Bronchial epithelial cell (primary cell): Measurements from ENCODE around the gene CD2AP. TPM values are rescaled to one million over a fixed set of nuclear protein-coding genes. Genes with fewer than 3 reads are reported as not detected.
A peak's percentile ranks its signal among the peaks of the same experiment; 100 is the strongest.
"Not testable (repeated sequence)": the region's sequence is repeated elsewhere in the genome, so short reads cannot be mapped to it uniquely, and the experiment has no call there.

Source experiments
- DNase-seq: peaks from one replicate; pipeline ENCODE4 v3.0.0-alpha.2; 2010; ENCODE audit warnings: low read depth
- FAIRE-seq: peaks from 2 replicates; lab custom pipeline; 2011; peaks lifted over from hg19 to GRCh38; lab: Jason Lieb, UNC
- H3K27me3 ChIP-seq: 2 replicates; pipeline ENCODE4 v1.5.1; 2011; ENCODE audit warnings: low read length; ENCODE audit not compliant: control insufficient read depth, insufficient read depth
- H3K36me3 ChIP-seq: 2 replicates; pipeline ENCODE4 v1.5.1; 2011; ENCODE audit warnings: low read length; ENCODE audit not compliant: control insufficient read depth, insufficient read depth
- H3K4me3 ChIP-seq: 2 replicates; pipeline ENCODE4 v1.5.1; 2011; ENCODE audit warnings: mild to moderate bottlenecking, low read depth, low read length, control low read depth
- CTCF ChIP-seq: IDR thresholded peaks from 2 replicates; pipeline ENCODE4 v1.5.1; 2011; ENCODE audit warnings: mild to moderate bottlenecking, moderate library complexity, low read length, control low read depth, inconsistent platforms; ENCODE audit not compliant: insufficient read depth, severe bottlenecking
- total RNA-seq: library from RNA; depleted of rRNA; stranded (reverse); fragments of >200 nt; gene quantifications from 2 replicates; pipeline ENCODE4 v1.2.1, GENCODE V29; 2014

CD2AP gene
- total RNA-seq, 1 donor from 2014 or later = 24.0 TPM

DNA sequence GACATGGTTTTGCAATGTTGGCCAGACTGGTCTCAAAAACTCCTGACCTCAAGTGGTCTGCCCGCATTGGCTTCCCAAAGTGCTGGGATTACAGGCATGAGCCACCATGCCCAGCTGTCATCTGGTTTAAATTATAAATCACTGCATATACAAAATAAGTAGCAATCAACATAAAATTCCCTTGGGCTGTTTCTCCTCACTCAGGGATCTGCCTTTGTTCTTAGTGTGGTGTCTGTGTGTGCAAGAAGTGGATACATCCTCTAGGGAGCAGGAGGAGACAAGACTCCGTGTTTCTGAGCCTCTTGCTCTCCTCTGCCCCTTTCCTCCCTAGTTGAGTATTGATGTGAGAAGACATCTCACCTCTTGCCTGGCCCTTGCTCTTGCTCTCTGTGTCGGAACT, 155.6 kb downstream of the CD2AP start:
- TF ChIP-seq CTCF = peak; percentile 51
- no peaks in the 10 kb centered on the region for H3K27me3 ChIP-seq
- H3K36me3 ChIP-seq = no peaks in the 10 kb centered on the region
- peak; percentile 54 for DNase-seq
- H3K4me3 ChIP-seq = no peak overlapping the region
- FAIRE-seq = peak; percentile 79

GRCh38 chr6:47634210-47635047, 156.8 kb downstream of the CD2AP start:
- Histone ChIP-seq H3K4me3 (no peak overlapping the region), H3K27me3 (no peaks in the 10 kb centered on the region), H3K36me3 (no peaks in the 10 kb centered on the region)
- FAIRE-seq (no peak), DNase-seq (no peak)
- no peak for TF ChIP-seq CTCF

- TF ChIP-seq CTCF = no peak
- no peaks in the 10 kb centered on the region for H3K27me3 ChIP-seq
- no peak overlapping the region for H3K4me3 ChIP-seq
- FAIRE-seq (peak; percentile 66), DNase-seq (no peak)
- no peaks in the 10 kb centered on the region for H3K36me3 ChIP-seq
These were observed 169.1 kb downstream of the CD2AP start for GRCh38 chr6:47646689-47647088.

DNA sequence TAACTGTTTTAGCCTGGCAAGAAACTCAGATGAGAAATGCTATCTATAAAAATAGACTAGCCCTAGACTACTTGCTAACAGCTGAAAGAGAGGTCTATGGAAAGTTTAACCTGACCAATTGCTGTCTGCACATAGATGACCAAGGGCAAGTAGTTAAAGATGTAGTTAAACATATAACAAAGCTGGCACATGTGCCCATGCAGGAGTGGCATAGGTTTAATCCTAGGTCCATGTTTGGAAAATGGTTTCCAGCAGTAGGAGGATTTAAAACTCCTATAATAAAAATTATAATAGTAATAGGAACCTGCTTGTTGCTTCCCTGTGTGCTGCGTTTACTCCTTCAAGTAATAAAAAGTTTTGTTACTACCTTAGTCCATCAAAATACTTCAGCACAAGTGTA, 169.6 kb downstream of the CD2AP start:
- no peak overlapping the region for H3K4me3 ChIP-seq
- DNase-seq (no peak), FAIRE-seq (no peak)
- no peaks in the 10 kb centered on the region for H3K36me3 ChIP-seq
- H3K27me3 ChIP-seq = no peaks in the 10 kb centered on the region
- TF ChIP-seq CTCF = no peak

DNA sequence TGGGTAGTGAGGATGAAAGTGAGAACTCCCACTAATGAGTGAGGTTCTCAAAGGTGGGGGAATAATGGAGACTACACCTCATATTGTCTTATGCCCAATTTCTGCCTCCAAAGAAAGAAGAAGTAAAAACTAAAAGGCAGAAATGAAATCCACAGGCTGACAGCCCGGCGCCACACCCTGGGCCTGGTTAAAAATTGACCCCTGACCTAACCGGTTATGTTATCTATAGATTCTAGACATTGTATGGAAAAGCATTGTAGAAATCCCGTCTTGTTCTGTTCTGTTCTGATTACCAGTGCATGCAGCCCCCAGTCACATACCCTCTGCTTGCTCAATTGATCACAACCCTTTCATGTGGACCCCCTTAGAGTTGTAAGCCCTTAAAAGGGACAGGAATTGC, 170.0 kb downstream of the CD2AP start:
- not testable (repeated sequence) for DNase-seq, FAIRE-seq, H3K27me3 ChIP-seq, H3K4me3 ChIP-seq, H3K36me3 ChIP-seq

- no peak for TF ChIP-seq CTCF
- FAIRE-seq (no peak), DNase-seq (no peak)
- Histone ChIP-seq H3K27me3 (no peaks in the 10 kb centered on the region), H3K36me3 (no peaks in the 10 kb centered on the region), H3K4me3 (no peak overlapping the region)
These were observed 170.4 kb downstream of the CD2AP start for GRCh38 chr6:47648031-47648430.
